HEK293T (cell line): Measurements from ENCODE around the gene RPTOR.

Experiments used
- CTCF ChIA-PET: fragments of 350-600 bp; formaldehyde crosslinking; extraction: SDS; loops from one replicate; lab custom pipeline; 2021; ENCODE audit warnings: antibody characterized with exemption, inconsistent platforms; lab: Yijun Ruan, JAX
- POLR2A ChIA-PET: fragments of 350-600 bp; formaldehyde crosslinking; extraction: SDS; loops from one replicate; lab custom pipeline; 2020; ENCODE audit warnings: antibody characterized with exemption, inconsistent platforms; lab: Yijun Ruan, JAX
- DNase-seq: peaks from one replicate; pipeline ENCODE4 v3.0.0; 2012; ENCODE audit warnings: mixed read lengths; ENCODE audit errors: extremely low spot score
- ARNT ChIP-seq: fragments of 450-650 bp; IDR thresholded peaks from 2 replicates; pipeline ENCODE4 v1.6.1; 2017; ENCODE audit warnings: mild to moderate bottlenecking
- BHLHE40 ChIP-seq: fragments of 450-650 bp; IDR thresholded peaks from 2 replicates; pipeline ENCODE4 v1.6.1; 2016; ENCODE audit warnings: mild to moderate bottlenecking, moderate library complexity, borderline replicate concordance
- CTBP1 ChIP-seq: fragments of 450-650 bp; IDR thresholded peaks from 2 replicates; pipeline ENCODE4 v1.6.1; 2016; ENCODE audit warnings: borderline replicate concordance
- ELF4 ChIP-seq: fragments of 450-650 bp; IDR thresholded peaks from 2 replicates; pipeline ENCODE4 v1.6.1; 2017; ENCODE audit warnings: antibody characterized with exemption
- FOXA1 ChIP-seq: fragments of 450-650 bp; IDR thresholded peaks from 2 replicates; pipeline ENCODE4 v1.6.1; 2016; ENCODE audit warnings: mild to moderate bottlenecking
- FOXK2 ChIP-seq: fragments of 450-650 bp; IDR thresholded peaks from 2 replicates; pipeline ENCODE4 v1.6.1; 2016; ENCODE audit warnings: mild to moderate bottlenecking
- FOXM1 ChIP-seq: fragments of 450-650 bp; IDR thresholded peaks from 2 replicates; pipeline ENCODE4 v1.6.1; 2017; ENCODE audit warnings: mild to moderate bottlenecking, borderline replicate concordance
- HDGF ChIP-seq: fragments of 450-650 bp; IDR thresholded peaks from 2 replicates; pipeline ENCODE4 v1.6.1; 2017; ENCODE audit warnings: antibody characterized with exemption, borderline replicate concordance
- L3MBTL2 ChIP-seq: fragments of 450-650 bp; conservative IDR thresholded peaks from 2 replicates; pipeline ENCODE4 v1.6.1; 2016; ENCODE audit warnings: mild to moderate bottlenecking
- LEF1 ChIP-seq: fragments of 450-650 bp; IDR thresholded peaks from 2 replicates; pipeline ENCODE4 v1.6.1; 2017; ENCODE audit warnings: mild to moderate bottlenecking, borderline replicate concordance
- NFRKB ChIP-seq: fragments of 450-650 bp; IDR thresholded peaks from 2 replicates; pipeline ENCODE4 v1.6.1; 2016; ENCODE audit warnings: mild to moderate bottlenecking, moderate library complexity
- PKNOX1 ChIP-seq: fragments of 450-650 bp; IDR thresholded peaks from 2 replicates; pipeline ENCODE4 v1.6.1; 2016
- SP1 ChIP-seq: fragments of 450-650 bp; IDR thresholded peaks from 2 replicates; pipeline ENCODE4 v1.6.1; 2017
- SUZ12 ChIP-seq: fragments of 450-650 bp; IDR thresholded peaks from 2 replicates; pipeline ENCODE4 v1.6.1; 2016; ENCODE audit warnings: mild to moderate bottlenecking
- TARDBP ChIP-seq: fragments of 450-650 bp; IDR thresholded peaks from 2 replicates; pipeline ENCODE4 v1.6.1; 2016
- ZNF384 ChIP-seq: fragments of 450-650 bp; IDR thresholded peaks from 2 replicates; pipeline ENCODE4 v1.6.1; 2016

The RPTOR gene

GRCh38 chr17:80819422-80820164, 275.0 kb downstream of the RPTOR start:
- TF ChIP-seq ZNF384 (no peak), TARDBP (no peak), BHLHE40 (no peak), FOXA1 (no peak), PKNOX1 (no peak), SP1 (no peak), HDGF (no peak), ARNT (no peak), SUZ12 (no peak), FOXM1 (no peak), CTBP1 (no peak), L3MBTL2 (no peak), ELF4 (no peak)
- ChIA-PET POLR2A (interaction anchor here (1.3 kb wide), 1 partner anchor 13 kb away, joined by 7 read pairs; no protein-coding TSS in a partner anchor), CTCF (interaction anchor here (0.6 kb wide), 1 partner anchor 52 kb away, joined by 3 read pairs; no protein-coding TSS in a partner anchor)
- no peak for DNase-seq

- ChIA-PET POLR2A (no interaction called here), CTCF (interaction anchor here (0.6 kb wide), 1 partner anchor 51 kb away, joined by 3 read pairs; no protein-coding TSS in a partner anchor)
- DNase-seq, result no peak
- TF ChIP-seq ELF4, result no peak
- no peak for TF ChIP-seq NFRKB
- TF ChIP-seq SUZ12, result no peak
- no peak for TF ChIP-seq SP1
- TF ChIP-seq TARDBP, result no peak
- no peak for TF ChIP-seq FOXK2
- TF ChIP-seq HDGF, result no peak
- TF ChIP-seq FOXM1, result no peak
Measured at GRCh38 chr17:80820331-80820730, 275.7 kb downstream of the RPTOR start.

GRCh38 chr17:80821546-80821945, 276.9 kb downstream of the RPTOR start:
- TF ChIP-seq CTBP1 (no peak), LEF1 (no peak), ZNF384 (no peak), FOXA1 (no peak), HDGF (no peak), ELF4 (no peak), SUZ12 (no peak), TARDBP (no peak), NFRKB (no peak), BHLHE40 (no peak), L3MBTL2 (no peak), ARNT (no peak), SP1 (no peak), PKNOX1 (no peak), FOXM1 (no peak), FOXK2 (no peak)
- ChIA-PET POLR2A (interaction anchor here (0.8 kb wide), 1 partner anchor 12 kb away, joined by 4 read pairs; no protein-coding TSS in a partner anchor), CTCF (no interaction called here)
- DNase-seq, result no peak

- CTCF ChIA-PET, result no interaction called here
- POLR2A ChIA-PET, result no interaction called here
- no peak for DNase-seq
Measured at GRCh38 chr17:80822021-80822699, 277.5 kb downstream of the RPTOR start.

More at GRCh38 chr17:80822021-80822699, 277.5 kb downstream of the RPTOR start:
- TF ChIP-seq ELF4 (no peak), BHLHE40 (no peak), SP1 (no peak), HDGF (no peak), SUZ12 (no peak), FOXA1 (no peak), L3MBTL2 (no peak), PKNOX1 (no peak), FOXM1 (no peak), ZNF384 (no peak), LEF1 (no peak), TARDBP (no peak), FOXK2 (no peak), ARNT (no peak), CTBP1 (no peak), NFRKB (no peak)
